GM12874 (cell line): ENCODE measurements around the gene MTM1.

ENCODE experiments used
- CTCF ChIP-seq: IDR thresholded peaks from 2 replicates; pipeline ENCODE4 v1.5.1; 2011; ENCODE audit warnings: low read depth, mild to moderate bottlenecking, control low read depth, low read length, moderate library complexity; ENCODE audit not compliant: insufficient read depth

The MTM1 gene

GRCh38 chrX:150544222-150544787, 24.1 kb upstream of the MTM1 start:
- peak; percentile 25; the same call in 1 of the 2 replicates for TF ChIP-seq CTCF

GRCh38 chrX:150544835-150545770, 23.3 kb upstream of the MTM1 start:
- no peak for TF ChIP-seq CTCF

- no peak for TF ChIP-seq CTCF
These were observed 21.7 kb upstream of the MTM1 start for GRCh38 chrX:150546711-150547153.

DNA sequence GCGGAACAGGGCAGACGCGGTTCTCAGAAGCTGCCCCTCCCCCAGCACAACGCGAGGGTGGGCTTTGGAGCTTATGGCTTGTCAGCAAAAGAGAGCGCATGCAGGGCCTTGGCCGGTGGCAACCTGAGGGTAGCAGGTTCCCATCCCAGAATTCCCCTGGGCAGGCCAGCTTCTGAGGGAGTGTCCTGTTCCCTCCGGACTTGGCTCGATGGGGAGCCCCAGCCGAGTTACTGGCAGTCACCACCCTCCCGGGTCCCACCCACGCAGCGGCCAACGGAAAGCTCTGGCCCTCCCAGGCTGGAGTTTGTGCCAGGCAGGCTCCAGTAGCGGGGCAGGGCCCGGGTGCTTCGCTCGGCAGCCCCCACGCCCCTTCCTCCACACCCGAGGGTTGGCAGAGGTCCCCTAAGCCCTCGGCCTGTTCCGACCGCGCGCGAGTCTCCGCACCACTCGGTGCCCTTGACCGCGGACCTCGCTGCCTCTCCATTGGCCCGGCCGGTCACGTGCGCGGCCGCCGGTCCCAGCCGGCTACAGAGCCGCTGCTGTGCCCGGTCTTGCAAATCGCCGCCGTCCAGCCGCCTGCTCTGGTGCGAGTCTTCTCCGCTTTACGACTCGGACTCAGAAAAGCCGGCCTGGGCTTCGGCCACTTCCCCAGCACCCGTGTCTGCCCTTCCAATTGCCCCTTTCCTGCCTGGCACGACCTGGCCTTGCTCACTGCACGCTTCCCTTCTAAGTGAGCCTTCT, 20.9 kb upstream of the MTM1 start:
- TF ChIP-seq CTCF = no peak

DNA sequence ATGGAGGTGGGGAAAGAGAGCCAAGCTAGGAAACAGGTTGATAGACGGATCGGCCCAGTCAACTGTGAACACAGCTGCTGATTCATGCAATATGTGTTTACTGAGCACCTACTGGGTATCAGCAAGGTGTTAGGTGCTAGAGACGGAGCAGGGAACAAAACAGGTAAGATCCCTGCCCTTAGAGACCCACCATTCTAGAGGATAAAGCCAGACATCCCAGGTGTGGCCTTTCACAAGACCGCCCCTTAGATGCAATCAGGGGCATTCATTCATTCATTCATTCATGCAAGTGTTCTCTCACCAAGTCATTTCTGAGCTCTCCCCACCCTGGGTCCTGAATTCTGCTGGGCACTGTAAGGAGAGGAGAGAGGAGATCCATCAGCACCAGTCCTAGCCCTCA, 20.2 kb upstream of the MTM1 start:
- no peak for TF ChIP-seq CTCF

DNA sequence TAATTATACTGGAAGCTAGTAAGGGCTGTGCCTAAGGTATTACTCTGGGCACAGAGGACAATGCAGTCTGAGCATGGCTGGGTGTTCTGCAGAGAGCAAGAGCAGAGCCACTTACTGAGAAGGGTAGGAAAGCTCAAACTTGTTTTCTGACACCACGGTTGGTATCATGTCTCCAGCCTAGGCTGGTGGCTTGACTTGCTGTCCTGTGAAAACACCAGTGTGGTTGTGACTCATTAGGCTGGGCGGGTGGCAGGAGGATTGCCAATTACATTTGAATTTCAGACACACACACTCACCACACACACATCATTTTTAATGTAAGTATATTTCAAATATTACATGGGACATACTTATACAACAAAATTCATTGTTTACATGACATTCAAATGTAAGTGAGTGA, 19.7 kb upstream of the MTM1 start:
- no peak for TF ChIP-seq CTCF

DNA sequence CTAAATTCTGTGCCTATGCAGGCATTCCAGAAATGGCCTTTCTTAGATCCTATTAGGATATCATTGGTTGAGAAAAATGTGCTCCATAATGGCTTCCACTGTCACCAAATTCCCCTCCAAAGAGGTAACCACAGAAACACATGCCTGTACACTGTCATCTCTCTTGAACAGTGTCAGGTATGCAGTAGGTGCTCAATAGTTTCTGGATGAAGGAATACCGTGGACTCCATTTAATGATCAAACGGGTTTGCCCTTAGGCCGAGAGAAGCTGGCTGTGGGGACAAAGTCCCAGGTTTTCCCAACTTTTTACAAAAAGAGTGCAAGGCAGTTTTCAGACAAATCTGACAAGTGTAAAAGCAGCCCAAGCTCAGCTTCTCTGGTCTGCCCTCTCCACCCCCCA, 16.5 kb upstream of the MTM1 start:
- TF ChIP-seq CTCF = no peak
